ENCODE data around the gene ARHGAP26. TPM values are rescaled to one million over a fixed set of nuclear protein-coding genes. Genes with fewer than 3 reads are reported as not detected.

Gene ARHGAP26
- total RNA-seq, 2 donors from 2014 or later: 24.0 to 24.3 TPM

GRCh38 chr5:142847898-142848790 is 78.0 kb downstream of the ARHGAP26 start:
- no peaks in the 10 kb centered on the region for H3K36me3 Mint-ChIP-seq (ENCODE audit: insufficient read depth in 2 of 2)
- H3K27me3 Mint-ChIP-seq (ENCODE audit: low read depth): no peaks in the 10 kb centered on the region
- ATAC-seq (replicated peaks in 1 of 2): no peak
- DNase-seq: no peak
- H3K9me3 Mint-ChIP-seq: no peaks in the 10 kb centered on the region
- H3K4me3 Mint-ChIP-seq: no peak overlapping the region
- no peak overlapping the region for H3K27ac Mint-ChIP-seq
- peaks cover 50% of the 10 kb centered on the region for H3K4me1 Mint-ChIP-seq (ENCODE audit: low read depth)

GRCh38 chr5:142849466-142849865 is 79.3 kb downstream of the ARHGAP26 start:
- H3K36me3 Mint-ChIP-seq (ENCODE audit: insufficient read depth in 2 of 2): no peaks in the 10 kb centered on the region
- no peak overlapping the region for H3K4me3 Mint-ChIP-seq
- no peak for DNase-seq
- no peaks in the 10 kb centered on the region for H3K9me3 Mint-ChIP-seq
- H3K4me1 Mint-ChIP-seq (ENCODE audit: low read depth): peaks cover 37% of the 10 kb centered on the region
- H3K27ac Mint-ChIP-seq: no peak overlapping the region
- no peaks in the 10 kb centered on the region for H3K27me3 Mint-ChIP-seq (ENCODE audit: low read depth)
- ATAC-seq (replicated peaks in 1 of 2): no peak

GRCh38 chr5:142849880-142850279 is 79.7 kb downstream of the ARHGAP26 start:
- Mint-ChIP-seq H3K36me3 (ENCODE audit: insufficient read depth in 2 of 2) (no peaks in the 10 kb centered on the region), H3K4me1 (ENCODE audit: low read depth) (peaks cover 33% of the 10 kb centered on the region), H3K27me3 (ENCODE audit: low read depth) (no peaks in the 10 kb centered on the region), H3K4me3 (no peak overlapping the region), H3K9me3 (no peaks in the 10 kb centered on the region), H3K27ac (no peak overlapping the region)
- DNase-seq (no peak), ATAC-seq (replicated peaks in 1 of 2) (no peak)

- Mint-ChIP-seq H3K9me3 (no peaks in the 10 kb centered on the region), H3K4me1 (ENCODE audit: low read depth) (peaks cover 26% of the 10 kb centered on the region), H3K27ac (no peak overlapping the region), H3K27me3 (ENCODE audit: low read depth) (no peaks in the 10 kb centered on the region), H3K36me3 (ENCODE audit: insufficient read depth in 2 of 2) (no peaks in the 10 kb centered on the region), H3K4me3 (no peak overlapping the region)
- ATAC-seq (replicated peaks in 1 of 2) (no peak), DNase-seq (no peak)
Observed at GRCh38 chr5:142851731-142852130, 81.6 kb downstream of the ARHGAP26 start.

GRCh38 chr5:142852416-142853198 is 82.4 kb downstream of the ARHGAP26 start:
- Mint-ChIP-seq H3K36me3 (ENCODE audit: insufficient read depth in 2 of 2) (no peaks in the 10 kb centered on the region), H3K27me3 (ENCODE audit: low read depth) (no peaks in the 10 kb centered on the region), H3K9me3 (no peaks in the 10 kb centered on the region), H3K4me1 (ENCODE audit: low read depth) (peaks cover 24% of the 10 kb centered on the region), H3K4me3 (no peak overlapping the region), H3K27ac (no peak overlapping the region)
- no peak for DNase-seq
- no peak for ATAC-seq (replicated peaks in 1 of 2)

GRCh38 chr5:142853682-142854081 is 83.5 kb downstream of the ARHGAP26 start:
- H3K4me3 Mint-ChIP-seq: no peak overlapping the region

GRCh38 chr5:142856269-142856782 is 86.1 kb downstream of the ARHGAP26 start:
- ATAC-seq (replicated peaks in 1 of 2) (no peak), DNase-seq (no peak)
- H3K4me3 Mint-ChIP-seq: no peak overlapping the region
- no peaks in the 10 kb centered on the region for H3K27me3 Mint-ChIP-seq (ENCODE audit: low read depth)
- no peaks in the 10 kb centered on the region for H3K9me3 Mint-ChIP-seq
- H3K36me3 Mint-ChIP-seq (ENCODE audit: insufficient read depth in 2 of 2): no peaks in the 10 kb centered on the region
- no peak overlapping the region for H3K27ac Mint-ChIP-seq
- H3K4me1 Mint-ChIP-seq (ENCODE audit: low read depth): peaks cover 21% of the 10 kb centered on the region

More at GRCh38 chr5:142853682-142854081, 83.5 kb downstream of the ARHGAP26 start:
- Mint-ChIP-seq H3K9me3 (no peaks in the 10 kb centered on the region), H3K27me3 (ENCODE audit: low read depth) (no peaks in the 10 kb centered on the region), H3K27ac (no peak overlapping the region), H3K4me1 (ENCODE audit: low read depth) (peaks cover 24% of the 10 kb centered on the region), H3K36me3 (ENCODE audit: insufficient read depth in 2 of 2) (no peaks in the 10 kb centered on the region)
- DNase-seq: no peak
- ATAC-seq (replicated peaks in 1 of 2): no peak

- no peaks in the 10 kb centered on the region for H3K27me3 Mint-ChIP-seq (ENCODE audit: low read depth)
- DNase-seq: no peak
- no peak for ATAC-seq (replicated peaks in 1 of 2)
- H3K4me3 Mint-ChIP-seq: no peak overlapping the region
- no peaks in the 10 kb centered on the region for H3K36me3 Mint-ChIP-seq (ENCODE audit: insufficient read depth in 2 of 2)
- peaks cover 15% of the 10 kb centered on the region for H3K4me1 Mint-ChIP-seq (ENCODE audit: low read depth)
- H3K27ac Mint-ChIP-seq: no peak overlapping the region
- no peaks in the 10 kb centered on the region for H3K9me3 Mint-ChIP-seq
Observed at GRCh38 chr5:142857405-142857804, 87.2 kb downstream of the ARHGAP26 start.

GRCh38 chr5:142859037-142859436 is 88.9 kb downstream of the ARHGAP26 start:
- Mint-ChIP-seq H3K27me3 (ENCODE audit: low read depth) (no peaks in the 10 kb centered on the region), H3K4me1 (ENCODE audit: low read depth) (peaks cover 22% of the 10 kb centered on the region), H3K4me3 (no peak overlapping the region), H3K27ac (no peak overlapping the region), H3K9me3 (no peaks in the 10 kb centered on the region), H3K36me3 (ENCODE audit: insufficient read depth in 2 of 2) (no peaks in the 10 kb centered on the region)
- ATAC-seq (replicated peaks in 1 of 2) (no peak), DNase-seq (no peak)

- H3K4me3 Mint-ChIP-seq: no peak overlapping the region
- no peak overlapping the region for H3K27ac Mint-ChIP-seq
- peaks cover 35% of the 10 kb centered on the region for H3K4me1 Mint-ChIP-seq (ENCODE audit: low read depth)
- DNase-seq (no peak), ATAC-seq (replicated peaks in 1 of 2) (no peak)
- H3K36me3 Mint-ChIP-seq (ENCODE audit: insufficient read depth in 2 of 2): no peaks in the 10 kb centered on the region
- H3K27me3 Mint-ChIP-seq (ENCODE audit: low read depth): no peaks in the 10 kb centered on the region
- H3K9me3 Mint-ChIP-seq: no peaks in the 10 kb centered on the region
Observed at GRCh38 chr5:142860270-142860669, 90.1 kb downstream of the ARHGAP26 start.

GRCh38 chr5:142861011-142861410 is 90.8 kb downstream of the ARHGAP26 start:
- H3K9me3 Mint-ChIP-seq: no peaks in the 10 kb centered on the region
- H3K4me1 Mint-ChIP-seq (ENCODE audit: low read depth): peaks cover 35% of the 10 kb centered on the region
- no peaks in the 10 kb centered on the region for H3K36me3 Mint-ChIP-seq (ENCODE audit: insufficient read depth in 2 of 2)
- no peak overlapping the region for H3K27ac Mint-ChIP-seq
- H3K27me3 Mint-ChIP-seq (ENCODE audit: low read depth): no peaks in the 10 kb centered on the region
- DNase-seq (no peak), ATAC-seq (replicated peaks in 1 of 2) (no peak)
- H3K4me3 Mint-ChIP-seq: no peak overlapping the region

GRCh38 chr5:142862594-142862993 is 92.4 kb downstream of the ARHGAP26 start:
- ATAC-seq (replicated peaks in 1 of 2) (no peak), DNase-seq (no peak)
- Mint-ChIP-seq H3K36me3 (ENCODE audit: insufficient read depth in 2 of 2) (no peaks in the 10 kb centered on the region), H3K27ac (no peak overlapping the region), H3K4me1 (ENCODE audit: low read depth) (peaks cover 42% of the 10 kb centered on the region), H3K27me3 (ENCODE audit: low read depth) (no peaks in the 10 kb centered on the region), H3K4me3 (no peak overlapping the region), H3K9me3 (no peaks in the 10 kb centered on the region)

GRCh38 chr5:142863856-142864255 is 93.7 kb downstream of the ARHGAP26 start:
- DNase-seq: no peak
- H3K36me3 Mint-ChIP-seq (ENCODE audit: insufficient read depth in 2 of 2): no peaks in the 10 kb centered on the region
- peak overlapping the region; percentile 30 to 41 for H3K4me3 Mint-ChIP-seq
- H3K9me3 Mint-ChIP-seq: no peaks in the 10 kb centered on the region
- H3K4me1 Mint-ChIP-seq (ENCODE audit: low read depth): peaks cover 53% of the 10 kb centered on the region
- no peaks in the 10 kb centered on the region for H3K27me3 Mint-ChIP-seq (ENCODE audit: low read depth)
- no peak for ATAC-seq (replicated peaks in 1 of 2)
- H3K27ac Mint-ChIP-seq: peak overlapping the region; percentile 39

Measured in activated T-cell treated with anti-CD3 and anti-CD28 coated beads, Interleukin-2, amount 50 U/mL, for 72 hours (primary cell).